OCI-LY1 (cell line): Measurements from ENCODE around the gene HLTF.

Source experiments
- CTCF ChIP-seq: fragments of 200-600 bp; sonication (generic), shearing (Covaris generic); IDR thresholded peaks from 2 replicates; pipeline ENCODE4 v1.5.1; 2017; ENCODE audit warnings: mild to moderate bottlenecking, antibody characterized with exemption, low read length, moderate library complexity, mixed read lengths
- EZH2 ChIP-seq: fragments of 200-600 bp; sonication (generic), shearing (Covaris generic); IDR thresholded peaks from 2 replicates; pipeline ENCODE4 v1.8.0; 2017; ENCODE audit warnings: borderline replicate concordance, mixed run types, mild to moderate bottlenecking, antibody characterized with exemption, low read length, moderate library complexity, mixed read lengths

- TF ChIP-seq EZH2 (no peak), CTCF (no peak)
Measured at GRCh38 chr3:149010504-149010951, 75.8 kb downstream of the HLTF start.
